ENCODE results near the gene MYO1G.
"Not testable (repeated sequence)": the region's sequence is repeated elsewhere in the genome, so short reads cannot be mapped to it uniquely, and the experiment has no call there.

Gene MYO1G

DNA sequence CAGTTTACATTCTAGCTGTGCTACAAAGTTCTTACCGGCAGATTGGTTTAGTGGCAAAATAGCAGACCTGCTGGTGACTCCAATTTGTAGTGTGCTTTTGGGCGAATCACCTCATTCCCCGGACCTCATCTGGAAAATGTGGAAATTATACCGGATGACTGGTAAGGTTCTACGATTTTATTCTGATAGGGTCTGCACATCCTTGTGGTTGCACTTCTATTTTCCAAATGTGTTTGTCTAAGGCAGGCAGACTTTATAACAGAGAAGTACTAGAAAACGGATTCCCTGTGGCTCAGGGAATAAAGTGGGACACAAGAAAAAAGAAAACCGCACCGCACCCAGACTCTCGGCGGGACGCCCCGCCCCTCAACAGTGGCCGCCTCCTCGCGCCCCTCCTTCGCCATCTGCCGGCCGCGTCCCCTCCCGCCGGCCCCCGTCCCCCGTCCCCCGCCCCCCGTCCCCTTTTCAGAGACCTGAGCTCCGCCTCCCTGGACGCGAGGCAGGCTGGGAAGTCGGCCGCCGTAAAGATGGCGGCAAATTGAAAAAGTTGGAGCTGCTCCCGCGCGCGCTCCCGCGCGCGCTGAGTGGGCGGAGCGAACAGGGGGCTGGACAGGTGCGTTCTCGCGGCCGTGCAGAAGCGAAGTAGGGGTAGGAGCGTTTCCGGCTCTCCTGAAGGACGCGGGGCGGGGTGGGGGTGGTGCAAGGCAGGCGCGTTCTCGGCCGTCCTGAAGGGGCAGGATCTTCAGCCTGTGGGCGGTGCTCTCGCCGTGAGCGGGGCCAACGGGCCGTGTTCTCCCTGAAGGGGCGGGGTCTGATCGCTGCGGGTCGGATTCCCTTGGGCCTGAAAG, 20.7 kb upstream of the MYO1G start:
- peak; percentile 99 for DNase-seq (ENCODE audit: low read depth)

DNA sequence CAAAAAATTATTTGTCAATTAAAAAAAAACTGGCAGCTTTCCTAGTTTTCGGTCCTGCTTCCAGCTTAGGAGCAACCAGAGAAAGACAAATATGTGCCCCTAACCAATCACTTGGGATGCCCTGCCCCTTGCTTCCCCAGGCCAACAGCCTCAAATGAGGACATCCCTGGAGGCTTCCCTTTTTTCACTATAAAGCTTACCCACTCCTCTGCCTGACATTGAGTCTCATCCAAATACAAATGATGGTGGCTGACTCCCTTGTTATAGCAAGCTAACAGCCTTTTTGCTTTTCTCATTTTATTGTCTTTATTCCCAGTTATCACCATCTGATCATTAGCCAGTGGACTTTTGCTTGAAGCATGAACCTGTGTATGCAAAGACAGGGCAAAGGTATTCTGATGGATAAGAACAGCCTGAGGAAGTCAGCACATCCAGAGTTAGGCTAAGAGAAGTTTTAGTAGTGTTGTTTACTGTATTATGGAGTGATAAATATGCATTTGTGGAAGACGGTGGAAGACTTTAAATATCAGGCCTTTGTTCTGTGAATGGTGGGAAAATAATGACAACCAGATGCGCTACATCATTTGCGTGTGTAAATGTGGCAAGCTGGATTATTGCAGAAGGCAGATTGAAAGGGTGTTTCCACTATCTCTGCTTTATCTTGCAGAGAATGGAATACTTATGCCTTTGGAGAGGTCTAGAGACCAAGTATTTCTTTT, 19.5 kb upstream of the MYO1G start:
- no peak for DNase-seq (ENCODE audit: low read depth)

DNA sequence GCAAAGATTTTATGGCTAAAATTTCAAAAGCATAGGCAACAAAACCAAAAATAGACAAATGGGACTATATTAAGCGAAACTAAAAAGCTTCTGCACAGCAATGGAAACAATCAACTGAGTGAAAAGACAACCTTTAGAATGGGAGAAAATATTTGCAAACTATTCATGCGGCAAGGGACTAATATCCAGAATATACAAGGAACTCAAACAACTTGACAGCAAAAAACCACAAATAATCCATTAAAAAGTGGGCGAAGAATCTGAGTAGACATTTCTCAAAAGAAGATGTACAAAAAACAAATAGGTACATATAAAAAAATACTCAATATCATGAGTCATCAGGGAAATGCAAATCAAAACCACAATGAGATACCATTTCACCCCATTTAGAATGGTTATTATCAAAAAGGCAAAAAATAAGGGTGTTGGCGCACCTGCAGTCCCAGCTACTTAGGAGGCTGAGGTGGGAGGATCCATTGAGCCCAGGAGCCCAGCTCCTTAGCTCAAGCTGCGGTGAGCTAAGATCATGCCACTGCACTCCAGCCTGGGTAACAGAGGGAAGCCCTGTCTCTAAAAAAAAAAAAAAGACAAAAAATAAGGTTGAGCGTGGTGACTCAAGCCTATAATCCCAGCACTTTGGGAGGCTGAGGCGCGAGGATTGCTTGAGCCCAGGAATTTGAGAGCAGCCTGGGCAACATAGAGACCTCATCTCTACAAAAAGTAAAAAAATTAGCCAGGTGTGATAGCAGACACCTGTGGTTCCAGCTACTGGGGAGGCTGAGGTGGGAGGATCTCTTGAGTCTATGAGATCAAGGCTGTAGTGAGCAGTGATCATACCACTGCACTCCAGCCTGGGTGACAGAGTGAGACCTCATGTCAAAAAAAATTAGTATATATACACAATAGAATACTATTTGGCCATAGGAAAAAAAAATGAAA, 17.0 kb upstream of the MYO1G start:
- no peak for DNase-seq (ENCODE audit: low read depth)

DNA sequence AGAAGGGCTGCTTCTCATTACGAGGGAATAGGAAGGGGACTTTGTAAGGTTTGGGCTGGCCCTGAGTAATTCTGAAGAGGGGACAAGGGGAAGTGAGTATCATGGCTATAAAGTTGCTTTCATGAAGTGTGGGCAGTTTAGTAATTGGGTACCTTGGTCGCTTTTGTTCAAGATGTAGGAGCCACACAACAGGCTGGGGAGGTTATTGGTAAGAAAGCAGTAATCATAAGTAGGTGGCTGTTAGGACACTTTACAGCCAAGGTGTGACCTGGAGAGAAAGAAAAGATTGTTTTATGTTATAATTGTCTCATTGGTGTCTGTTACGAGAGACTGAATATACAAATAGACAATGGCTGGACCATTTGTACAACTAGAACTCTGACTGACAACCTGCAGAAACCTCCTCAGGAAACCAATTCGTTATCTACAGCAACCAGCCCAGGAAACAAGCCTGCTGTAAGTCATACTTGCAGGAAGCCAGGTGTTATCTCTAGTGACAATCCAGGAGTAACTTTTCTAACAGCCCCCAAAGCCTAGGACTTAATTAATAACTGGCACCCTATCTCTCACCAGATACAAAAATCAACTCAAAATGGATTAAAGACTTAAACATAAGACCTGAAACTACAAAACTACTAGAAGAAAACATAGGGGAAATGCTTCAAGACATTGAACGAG, 16.2 kb upstream of the MYO1G start:
- no peak for DNase-seq (ENCODE audit: low read depth)

DNA sequence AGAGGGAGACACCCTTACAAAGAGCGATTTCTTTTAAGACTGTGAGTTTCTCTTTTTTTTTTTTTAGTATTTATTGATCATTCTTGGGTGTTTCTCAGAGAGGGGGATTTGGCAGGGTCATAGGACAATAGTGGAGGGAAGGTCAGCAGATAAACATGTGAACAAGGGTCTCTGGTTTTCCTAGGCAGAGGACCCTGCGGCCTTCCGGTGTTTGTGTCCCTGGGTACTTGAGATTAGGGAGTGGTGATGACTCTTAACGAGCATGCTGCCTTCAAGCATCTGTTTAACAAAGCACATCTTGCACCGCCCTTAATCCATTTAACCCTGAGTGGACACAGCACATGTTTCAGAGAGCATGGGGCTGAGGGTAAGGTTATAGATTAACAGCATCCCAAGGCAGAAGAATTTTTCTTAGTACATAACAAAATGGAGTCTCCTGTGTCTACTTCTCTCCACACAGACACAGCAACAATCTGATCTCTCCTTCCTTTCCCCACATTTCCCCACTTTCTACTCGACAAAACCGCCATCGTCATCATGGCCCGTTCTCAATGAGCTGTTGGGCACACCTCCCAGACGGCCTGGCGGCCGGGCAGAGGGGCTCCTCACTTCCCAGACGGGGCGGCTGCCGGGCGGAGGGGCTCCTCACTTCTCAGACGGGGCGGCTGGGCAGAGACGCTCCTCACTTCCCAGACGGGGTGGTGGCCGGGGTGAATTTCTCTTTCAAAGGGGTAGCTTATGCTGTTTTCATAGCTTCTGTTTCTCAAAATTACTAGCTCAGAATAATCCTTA, 13.4 kb upstream of the MYO1G start:
- DNase-seq (ENCODE audit: low read depth), result not testable (repeated sequence)

DNA sequence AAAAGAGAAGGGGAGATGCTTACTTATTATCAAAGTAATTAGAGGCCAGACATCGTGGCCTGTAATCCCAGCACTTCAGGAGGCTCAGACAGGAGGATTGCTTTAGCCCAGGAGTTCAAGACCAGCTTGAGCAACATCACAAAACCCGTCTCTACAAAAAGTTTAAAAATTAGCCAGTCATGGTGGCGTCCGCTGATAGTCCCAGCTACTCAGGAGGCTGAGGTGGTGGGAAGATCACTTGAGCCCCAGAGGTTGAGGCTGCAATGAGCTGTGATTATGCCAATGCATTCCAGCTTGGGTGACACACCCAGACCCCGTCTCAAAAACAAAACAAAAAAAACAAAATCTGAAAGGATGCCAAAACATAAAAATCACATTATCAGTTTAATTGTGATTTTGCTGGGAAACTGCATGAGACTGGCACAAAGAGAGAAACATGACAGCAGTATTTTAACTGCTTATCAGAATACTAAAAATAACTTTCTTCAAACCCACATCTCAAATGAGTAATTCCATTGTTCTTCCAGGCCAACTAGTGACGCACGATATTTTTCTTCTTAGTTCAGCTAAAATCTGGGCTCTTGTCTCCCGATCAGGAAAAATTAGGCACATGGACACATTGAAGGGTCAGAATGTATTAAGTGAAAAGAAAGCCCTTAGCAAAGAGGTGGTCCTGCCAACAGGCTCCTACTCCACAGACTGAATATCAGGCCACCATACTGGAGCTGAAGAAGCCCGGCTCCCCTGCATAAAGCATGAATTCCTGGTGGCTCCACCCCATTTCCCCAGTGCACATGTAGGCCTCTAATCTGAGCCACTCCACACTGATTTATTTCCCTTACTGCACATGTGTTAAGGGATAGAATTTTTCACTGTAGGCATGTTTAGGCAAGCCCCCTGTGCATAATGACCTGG, 11.6 kb upstream of the MYO1G start:
- DNase-seq (ENCODE audit: low read depth), result no peak

GRCh38 chr7:44989132-44989531, 10.3 kb upstream of the MYO1G start:
- DNase-seq (ENCODE audit: low read depth), result no peak

DNA sequence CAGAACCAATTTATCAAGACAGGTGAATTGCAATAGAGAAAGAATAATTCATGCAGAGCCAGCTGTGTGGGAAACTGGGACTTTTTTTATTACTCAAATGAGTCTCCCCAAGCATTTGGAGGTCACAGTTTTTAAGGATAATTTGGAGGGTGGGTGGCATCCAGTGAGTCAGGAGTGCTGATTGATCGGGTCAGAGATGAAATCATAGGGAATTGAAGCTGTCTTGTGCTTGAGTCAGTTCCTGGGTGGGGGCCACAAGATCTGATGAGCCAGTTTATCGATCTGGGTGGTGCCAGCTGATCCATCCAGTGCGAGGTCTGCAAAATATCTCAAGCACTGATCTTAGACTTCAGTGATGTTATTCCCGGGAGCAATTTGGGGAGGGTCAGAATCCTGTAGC, 9.9 kb upstream of the MYO1G start:
- DNase-seq (ENCODE audit: low read depth), result no peak

DNA sequence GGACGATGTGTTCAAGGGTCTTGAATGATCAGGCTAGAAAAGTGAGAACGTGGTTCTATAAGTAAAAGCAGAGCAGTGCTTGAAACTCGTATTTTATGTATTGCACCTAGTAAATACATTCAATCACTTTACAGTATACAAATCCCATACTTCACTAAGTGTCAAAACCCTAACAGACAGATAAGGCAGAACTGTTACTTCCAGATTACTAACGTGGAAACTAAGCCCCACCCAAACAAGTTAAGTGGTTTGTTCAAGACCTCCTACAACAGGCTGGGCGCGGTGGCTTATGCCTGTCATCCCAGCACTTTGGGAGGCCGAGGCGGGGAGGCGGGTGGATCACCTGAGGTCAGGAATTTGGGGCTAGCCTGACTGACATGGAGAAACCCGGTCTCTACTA, 9.2 kb upstream of the MYO1G start:
- DNase-seq (ENCODE audit: low read depth), result no peak

DNA sequence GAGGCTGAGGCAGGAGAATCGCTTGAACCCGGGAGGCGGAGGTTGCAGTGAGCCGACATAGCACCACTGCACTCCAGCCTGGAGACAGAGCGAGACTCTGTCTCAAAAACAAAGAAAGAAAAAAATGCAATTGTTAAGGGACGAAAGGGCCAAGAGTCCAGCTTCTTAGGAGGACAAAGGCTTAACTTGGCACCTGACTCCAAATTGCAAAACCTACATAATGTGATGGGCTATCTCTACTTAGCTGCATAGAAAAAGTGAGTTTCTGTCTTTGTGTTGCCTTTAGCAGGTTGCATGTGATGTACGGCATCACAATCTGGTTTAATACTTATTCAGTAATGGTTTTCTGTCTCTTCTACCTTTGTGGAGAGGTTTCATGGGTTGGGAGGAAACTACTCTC, 8.6 kb upstream of the MYO1G start:
- DNase-seq (ENCODE audit: low read depth), result no peak

- DNase-seq (ENCODE audit: low read depth), result peak; percentile 93
Observed at GRCh38 chr7:44986218-44987053, 7.6 kb upstream of the MYO1G start.

- DNase-seq (ENCODE audit: low read depth), result no peak
Observed at GRCh38 chr7:44985900-44986217, 7.0 kb upstream of the MYO1G start.

GRCh38 chr7:44985033-44985695, 6.3 kb upstream of the MYO1G start:
- no peak for DNase-seq (ENCODE audit: low read depth)

DNA sequence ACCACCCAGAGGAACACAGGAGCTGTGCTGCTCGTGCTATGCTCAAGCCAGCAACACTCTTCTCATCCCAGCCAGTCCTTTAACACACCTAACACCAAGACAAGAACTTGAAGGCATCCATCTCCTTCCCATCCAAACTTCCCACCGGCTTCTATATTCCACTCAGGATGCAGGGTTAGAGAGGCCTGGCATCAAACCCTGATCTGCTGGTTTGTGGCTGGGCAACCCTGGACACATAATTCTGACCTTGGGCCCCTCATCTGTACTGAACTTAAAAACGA, 5.6 kb upstream of the MYO1G start:
- no peak for DNase-seq (ENCODE audit: low read depth)

DNA sequence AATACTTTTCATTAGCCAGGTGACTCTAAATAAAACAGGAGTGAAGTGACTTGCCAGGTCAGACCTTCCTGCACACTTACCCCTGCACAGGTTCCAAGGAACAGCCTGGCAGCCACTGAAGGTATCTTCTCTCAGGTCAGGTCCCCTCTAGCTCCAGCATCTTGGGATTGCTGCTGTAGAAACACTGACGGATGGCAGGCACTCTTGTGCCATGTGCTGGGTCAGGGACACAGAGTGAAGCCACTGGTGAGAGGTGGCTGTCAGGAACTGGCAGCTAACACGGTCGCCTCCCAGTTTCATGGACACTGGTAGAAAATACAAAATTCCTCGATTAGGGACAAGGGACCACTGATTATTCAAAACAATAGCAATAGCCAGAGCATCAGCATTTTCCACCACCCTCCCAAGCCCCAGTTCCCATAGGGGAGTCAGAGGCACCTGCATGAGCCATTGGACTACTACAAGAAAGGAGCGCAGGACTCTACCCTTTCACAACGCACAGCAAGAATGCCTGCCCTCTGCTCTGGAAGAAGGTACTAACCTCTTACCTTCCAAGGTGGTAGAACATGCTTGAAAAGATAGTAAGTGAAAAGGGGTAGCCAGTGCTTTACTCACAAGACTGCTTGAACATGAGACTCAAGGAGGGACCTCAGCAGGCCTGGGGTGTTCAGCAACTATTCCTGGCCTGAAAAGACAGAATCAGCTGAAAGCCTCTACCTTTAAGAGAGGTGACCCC, 5.1 kb upstream of the MYO1G start:
- DNase-seq (ENCODE audit: low read depth), result no peak

GRCh38 chr7:44982970-44983369, 4.2 kb upstream of the MYO1G start:
- DNase-seq (ENCODE audit: low read depth), result no peak

- DNase-seq (ENCODE audit: low read depth), result no peak
Observed at GRCh38 chr7:44982535-44982923, 3.7 kb upstream of the MYO1G start.

DNA sequence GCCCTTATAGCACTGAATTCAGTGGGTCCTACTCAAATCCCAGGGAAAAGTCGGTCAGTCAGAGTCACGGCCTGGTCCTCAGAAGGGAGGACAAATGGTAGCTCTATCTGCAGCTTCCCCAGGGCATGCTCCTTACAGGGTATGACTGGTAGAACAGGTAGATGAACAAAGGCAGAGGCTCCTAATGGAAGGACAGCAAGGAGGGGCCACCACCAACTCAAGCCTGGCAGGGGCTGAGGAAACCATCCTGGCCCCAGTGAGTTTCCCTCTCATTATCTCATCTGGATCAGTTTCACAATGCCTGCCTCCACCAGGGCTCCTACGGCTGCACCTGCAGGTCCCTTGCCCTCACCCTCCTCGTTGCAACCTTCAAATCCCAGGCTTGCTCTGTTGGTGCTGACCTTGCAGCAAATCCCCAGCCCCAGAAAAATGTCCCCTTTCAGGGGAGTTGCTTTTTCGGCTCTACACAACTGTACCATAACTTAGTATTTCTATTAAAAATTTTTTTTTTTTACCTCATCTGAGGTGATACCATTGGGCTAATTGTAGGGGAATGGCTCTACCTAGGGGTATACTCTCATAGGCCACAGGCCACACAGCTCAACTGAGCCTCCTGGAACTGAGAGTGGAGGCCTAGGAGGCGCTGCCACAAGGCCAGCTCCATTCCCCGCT, 2.4 kb upstream of the MYO1G start:
- DNase-seq (ENCODE audit: low read depth), result no peak

Data from activated T-cell treated with anti-CD3 and anti-CD28 coated beads for 24 hours (primary cell).